ENCODE results near the gene NR4A1. TPM values are rescaled to one million over a fixed set of nuclear protein-coding genes. Genes with fewer than 3 reads are reported as not detected.

The NR4A1 gene
- polyA plus RNA-seq, 1 experiment, result 18.6 TPM

DNA sequence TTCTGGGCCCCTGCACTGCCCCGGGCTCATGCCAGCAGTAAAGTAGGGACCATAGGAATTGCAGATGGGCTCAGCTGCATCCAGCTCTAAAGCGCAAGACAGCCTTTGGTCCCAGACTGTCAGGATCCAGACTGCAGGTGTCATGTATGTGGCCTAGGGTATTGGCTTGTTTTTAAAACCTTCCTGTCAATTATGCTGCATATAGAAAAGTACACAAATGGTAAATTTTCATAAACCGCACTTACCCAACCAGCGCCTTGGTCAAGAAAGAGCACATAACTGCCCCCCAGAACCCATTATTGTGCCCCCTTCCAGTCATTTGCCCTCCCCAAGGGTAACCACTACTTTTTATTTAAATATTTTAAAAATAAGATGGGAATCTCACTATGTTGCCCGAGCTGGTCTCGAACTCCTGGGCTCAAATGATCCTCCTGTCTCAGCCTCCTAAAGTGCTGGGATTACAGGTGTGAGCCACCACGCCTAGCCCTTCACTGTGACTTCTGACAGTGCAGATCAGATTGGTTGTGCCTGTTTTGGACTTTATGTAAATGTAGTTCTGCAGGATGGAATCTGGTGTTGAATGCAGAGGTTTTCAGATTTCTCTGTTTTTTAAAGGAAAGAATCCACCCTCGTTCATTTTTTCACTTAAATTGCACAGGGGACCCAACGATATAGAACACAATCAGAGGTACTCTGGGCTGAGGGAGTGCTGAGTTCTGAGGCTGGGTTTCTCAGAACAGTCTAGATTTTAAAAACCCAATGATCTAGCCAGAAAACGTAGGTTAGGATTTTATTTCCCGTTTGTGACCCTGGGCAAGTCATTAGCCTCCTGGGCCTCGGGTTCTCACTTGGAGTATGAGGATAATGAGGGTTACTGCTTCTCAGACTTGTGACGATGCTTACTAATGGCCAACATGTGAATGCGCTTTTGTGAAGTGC, 6.7 kb downstream of the NR4A1 start:
- TF ChIP-seq CTCF (IDR thresholded peaks at IDR 0.05; ENCODE audit: insufficient read depth, low read depth, low read length), result no peak
- ChIA-PET CTCF (interaction anchor here (1.5 to 2.7 kb wide), 4 partner anchors 11 to 32 kb away, joined by 4 to 11 read pairs (median 6); partner anchors contain the start of gene ATG101), POLR2A (no interaction called here)
- Histone ChIP-seq H3K27me3 (ENCODE audit: control insufficient read depth, insufficient read depth, low read length) (no peaks in the 10 kb centered on the region), H3K36me3 (ENCODE audit: control insufficient read depth, insufficient read depth, low read length) (peaks cover 11% of the 10 kb centered on the region), H3K4me3 (ENCODE audit: low read depth, low read length) (no peak overlapping the region)
- no peak for DNase-seq (ENCODE audit: low read depth)

DNA sequence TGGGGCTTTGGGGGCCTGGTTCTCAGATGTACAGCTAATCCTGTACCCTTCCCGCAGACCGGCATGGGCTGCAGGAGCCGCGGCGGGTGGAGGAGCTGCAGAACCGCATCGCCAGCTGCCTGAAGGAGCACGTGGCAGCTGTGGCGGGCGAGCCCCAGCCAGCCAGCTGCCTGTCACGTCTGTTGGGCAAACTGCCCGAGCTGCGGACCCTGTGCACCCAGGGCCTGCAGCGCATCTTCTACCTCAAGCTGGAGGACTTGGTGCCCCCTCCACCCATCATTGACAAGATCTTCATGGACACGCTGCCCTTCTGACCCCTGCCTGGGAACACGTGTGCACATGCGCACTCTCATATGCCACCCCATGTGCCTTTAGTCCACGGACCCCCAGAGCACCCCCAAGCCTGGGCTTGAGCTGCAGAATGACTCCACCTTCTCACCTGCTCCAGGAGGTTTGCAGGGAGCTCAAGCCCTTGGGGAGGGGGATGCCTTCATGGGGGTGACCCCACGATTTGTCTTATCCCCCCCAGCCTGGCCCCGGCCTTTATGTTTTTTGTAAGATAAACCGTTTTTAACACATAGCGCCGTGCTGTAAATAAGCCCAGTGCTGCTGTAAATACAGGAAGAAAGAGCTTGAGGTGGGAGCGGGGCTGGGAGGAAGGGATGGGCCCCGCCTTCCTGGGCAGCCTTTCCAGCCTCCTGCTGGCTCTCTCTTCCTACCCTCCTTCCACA, 7.6 kb downstream of the NR4A1 start:
- ChIA-PET CTCF (interaction anchor here (0.8 to 6.6 kb wide), 4 partner anchors 10 to 34 kb away, joined by 3 to 59 read pairs (median 7); partner anchors contain the start of gene ATG101), POLR2A (no interaction called here)
- Histone ChIP-seq H3K4me3 (ENCODE audit: low read depth, low read length) (no peak overlapping the region), H3K27me3 (ENCODE audit: control insufficient read depth, insufficient read depth, low read length) (no peaks in the 10 kb centered on the region), H3K36me3 (ENCODE audit: control insufficient read depth, insufficient read depth, low read length) (peaks cover 11% of the 10 kb centered on the region)
- no peak for TF ChIP-seq CTCF (IDR thresholded peaks at IDR 0.05; ENCODE audit: insufficient read depth, low read depth, low read length)
- DNase-seq (ENCODE audit: low read depth), result no peak

DNA sequence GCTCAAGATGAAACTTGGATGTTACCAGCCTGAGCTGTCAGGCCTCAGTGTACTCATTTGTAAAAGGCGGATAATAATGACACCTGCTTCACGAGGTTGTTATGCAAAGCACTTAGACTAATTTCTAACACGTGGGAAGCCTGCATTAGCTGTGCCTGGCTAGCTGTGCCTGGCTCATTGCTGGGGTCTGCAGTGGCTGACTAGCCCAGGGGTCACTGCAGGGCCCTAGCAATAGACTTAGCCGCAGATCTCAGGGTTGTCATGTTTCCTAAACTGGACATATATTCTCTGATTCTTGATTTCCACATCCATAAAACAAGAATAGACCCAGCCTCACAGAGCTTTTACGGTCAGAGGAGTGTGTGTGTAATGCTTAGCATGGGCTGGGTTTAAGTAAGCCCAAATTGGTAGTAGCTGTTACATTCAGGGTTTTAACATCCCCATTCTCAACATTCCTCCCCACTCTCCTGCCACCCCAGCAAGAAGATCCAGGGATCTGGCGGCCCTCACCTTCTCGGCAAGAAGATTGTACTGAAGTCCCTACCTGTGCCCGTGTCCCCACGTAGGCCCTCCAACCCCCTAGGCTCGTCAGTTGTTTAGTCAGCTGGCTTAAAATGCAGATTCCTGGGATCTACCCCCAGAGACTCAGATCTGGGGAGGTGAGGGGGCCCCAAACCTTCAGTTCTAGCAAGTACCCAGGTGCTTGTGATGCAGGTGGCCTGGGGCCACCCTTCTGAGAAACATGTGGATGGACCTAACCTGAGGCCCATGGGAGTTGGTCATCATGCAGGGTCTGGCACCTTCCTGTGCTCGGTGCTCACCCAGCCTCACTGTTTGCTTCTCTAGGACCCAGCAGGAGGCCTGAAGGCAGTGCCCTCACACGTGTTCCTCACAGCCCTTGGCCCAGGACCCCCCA, 8.6 kb downstream of the NR4A1 start:
- DNase-seq (ENCODE audit: low read depth), result no peak
- POLR2A ChIA-PET, result no interaction called here
- H3K27me3 ChIP-seq (ENCODE audit: control insufficient read depth, insufficient read depth, low read length), result no peaks in the 10 kb centered on the region
- no peak overlapping the region for H3K4me3 ChIP-seq (ENCODE audit: low read depth, low read length)
- no peak for TF ChIP-seq CTCF (IDR thresholded peaks at IDR 0.05; ENCODE audit: insufficient read depth, low read depth, low read length)
- CTCF ChIA-PET, result interaction anchor here (1.1 to 6.6 kb wide), 4 partner anchors 9 to 35 kb away, joined by 4 to 59 read pairs (median 7); partner anchors contain the start of gene ATG101
- H3K36me3 ChIP-seq (ENCODE audit: control insufficient read depth, insufficient read depth, low read length), result peaks cover 11% of the 10 kb centered on the region

DNA sequence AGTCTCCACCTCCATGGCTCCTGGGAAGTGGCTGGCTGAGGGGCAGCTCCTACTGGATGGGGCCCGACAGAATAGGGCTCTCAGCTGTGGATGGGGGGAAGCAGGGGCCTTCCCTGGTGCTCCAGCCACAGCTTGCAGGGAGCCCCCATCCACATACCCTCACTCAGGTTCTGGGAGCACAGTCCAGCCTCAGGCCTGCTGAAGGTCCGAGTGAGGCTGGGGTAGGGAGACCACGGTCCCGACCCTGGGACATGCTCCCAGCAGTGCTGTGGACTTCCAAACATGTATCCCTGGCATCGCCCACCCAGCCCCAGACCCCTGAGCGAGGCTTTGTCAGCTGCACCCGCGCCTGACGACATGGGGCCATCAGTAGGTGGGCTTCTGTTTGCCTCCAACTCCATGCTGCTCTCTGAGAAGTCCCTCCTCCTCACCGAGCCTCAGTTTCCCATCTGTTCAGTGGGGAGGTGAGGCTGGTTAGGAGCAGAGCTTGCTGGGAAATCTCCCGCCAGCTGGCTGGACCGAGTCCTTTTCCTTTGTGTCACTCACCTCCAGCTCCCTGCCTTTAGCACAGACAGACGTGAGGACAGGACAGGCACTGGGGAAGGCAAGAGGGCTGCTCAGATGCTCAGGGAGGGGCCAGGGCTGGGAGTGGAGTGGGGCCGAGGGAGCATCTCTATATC, 9.4 kb downstream of the NR4A1 start:
- POLR2A ChIA-PET, result no interaction called here
- Histone ChIP-seq H3K36me3 (ENCODE audit: control insufficient read depth, insufficient read depth, low read length) (peaks cover 8% of the 10 kb centered on the region), H3K4me3 (ENCODE audit: low read depth, low read length) (no peak overlapping the region), H3K27me3 (ENCODE audit: control insufficient read depth, insufficient read depth, low read length) (no peaks in the 10 kb centered on the region)
- CTCF ChIA-PET, result interaction anchor here (0.6 to 6.6 kb wide), 5 partner anchors 9 to 53 kb away, joined by 3 to 59 read pairs (median 9); partner anchors contain the start of genes ATG101 and NR4A1
- DNase-seq (ENCODE audit: low read depth), result no peak
- TF ChIP-seq CTCF (IDR thresholded peaks at IDR 0.05; ENCODE audit: insufficient read depth, low read depth, low read length), result no peak
